ENCODE data around the gene SLC1A3.
"Not testable (repeated sequence)": the region's sequence is repeated elsewhere in the genome, so short reads cannot be mapped to it uniquely, and the experiment has no call there.

SLC1A3 gene

GRCh38 chr5:36631620-36632362 lies 25.4 kb downstream of the SLC1A3 start:
- no peak for DNase-seq (ENCODE audit: low read depth)

- no peak for DNase-seq (ENCODE audit: low read depth)
These were observed 25.9 kb downstream of the SLC1A3 start for GRCh38 chr5:36632363-36632664.

- no peak for DNase-seq (ENCODE audit: low read depth)
These were observed 29.4 kb downstream of the SLC1A3 start for GRCh38 chr5:36635721-36636390.

- DNase-seq (ENCODE audit: low read depth): no peak
These were observed 30.7 kb downstream of the SLC1A3 start for GRCh38 chr5:36637101-36637500.

- no peak for DNase-seq (ENCODE audit: low read depth)
These were observed 31.1 kb downstream of the SLC1A3 start for GRCh38 chr5:36637516-36637915.

GRCh38 chr5:36638056-36638455 lies 31.6 kb downstream of the SLC1A3 start:
- no peak for DNase-seq (ENCODE audit: low read depth)

GRCh38 chr5:36640949-36641348 lies 34.5 kb downstream of the SLC1A3 start:
- no peak for DNase-seq (ENCODE audit: low read depth)

GRCh38 chr5:36641431-36641830 lies 35.0 kb downstream of the SLC1A3 start:
- no peak for DNase-seq (ENCODE audit: low read depth)

GRCh38 chr5:36642089-36642488 lies 35.7 kb downstream of the SLC1A3 start:
- DNase-seq (ENCODE audit: low read depth): no peak

GRCh38 chr5:36643162-36643561 lies 36.8 kb downstream of the SLC1A3 start:
- no peak for DNase-seq (ENCODE audit: low read depth)

GRCh38 chr5:36643841-36644240 lies 37.4 kb downstream of the SLC1A3 start:
- DNase-seq (ENCODE audit: low read depth): not testable (repeated sequence)

GRCh38 chr5:36644727-36645126 lies 38.3 kb downstream of the SLC1A3 start:
- DNase-seq (ENCODE audit: low read depth): no peak

GRCh38 chr5:36646100-36646499 lies 39.7 kb downstream of the SLC1A3 start:
- DNase-seq (ENCODE audit: low read depth): no peak

- DNase-seq (ENCODE audit: low read depth): no peak
These were observed 40.2 kb downstream of the SLC1A3 start for GRCh38 chr5:36646507-36647023.

- DNase-seq (ENCODE audit: low read depth): no peak
These were observed 40.6 kb downstream of the SLC1A3 start for GRCh38 chr5:36647046-36647445.

GRCh38 chr5:36648426-36648825 lies 42.0 kb downstream of the SLC1A3 start:
- no peak for DNase-seq (ENCODE audit: low read depth)

- no peak for DNase-seq (ENCODE audit: low read depth)
These were observed 45.6 kb downstream of the SLC1A3 start for GRCh38 chr5:36651761-36652685.

- DNase-seq (ENCODE audit: low read depth): no peak
These were observed 46.8 kb downstream of the SLC1A3 start for GRCh38 chr5:36653044-36653705.

- DNase-seq (ENCODE audit: low read depth): no peak
These were observed 48.2 kb downstream of the SLC1A3 start for GRCh38 chr5:36654564-36654963.

- DNase-seq (ENCODE audit: low read depth): no peak
These were observed 48.8 kb downstream of the SLC1A3 start for GRCh38 chr5:36655161-36655560.

GRCh38 chr5:36656556-36656955 lies 50.1 kb downstream of the SLC1A3 start:
- DNase-seq (ENCODE audit: low read depth): no peak

GRCh38 chr5:36657563-36657995 lies 51.2 kb downstream of the SLC1A3 start:
- DNase-seq (ENCODE audit: low read depth): peak; percentile 22
